C4-2B (cell line): ENCODE measurements around the gene NELFCD.

Source experiments
- H3K27ac ChIP-seq: fragments of 450-650 bp; 2 replicates; pipeline ENCODE4 v1.5.1; 2017
- ZFX ChIP-seq: fragments of 450-650 bp; IDR thresholded peaks from 2 replicates; pipeline ENCODE4 v1.6.1; 2017
- TF ChIP-seq, protein P1 (sequence below): fragments of 450-650 bp; conservative IDR thresholded peaks from 2 replicates; pipeline ENCODE4 v1.5.1; 2017; ENCODE audit warnings: mild to moderate bottlenecking

NELFCD gene

DNA sequence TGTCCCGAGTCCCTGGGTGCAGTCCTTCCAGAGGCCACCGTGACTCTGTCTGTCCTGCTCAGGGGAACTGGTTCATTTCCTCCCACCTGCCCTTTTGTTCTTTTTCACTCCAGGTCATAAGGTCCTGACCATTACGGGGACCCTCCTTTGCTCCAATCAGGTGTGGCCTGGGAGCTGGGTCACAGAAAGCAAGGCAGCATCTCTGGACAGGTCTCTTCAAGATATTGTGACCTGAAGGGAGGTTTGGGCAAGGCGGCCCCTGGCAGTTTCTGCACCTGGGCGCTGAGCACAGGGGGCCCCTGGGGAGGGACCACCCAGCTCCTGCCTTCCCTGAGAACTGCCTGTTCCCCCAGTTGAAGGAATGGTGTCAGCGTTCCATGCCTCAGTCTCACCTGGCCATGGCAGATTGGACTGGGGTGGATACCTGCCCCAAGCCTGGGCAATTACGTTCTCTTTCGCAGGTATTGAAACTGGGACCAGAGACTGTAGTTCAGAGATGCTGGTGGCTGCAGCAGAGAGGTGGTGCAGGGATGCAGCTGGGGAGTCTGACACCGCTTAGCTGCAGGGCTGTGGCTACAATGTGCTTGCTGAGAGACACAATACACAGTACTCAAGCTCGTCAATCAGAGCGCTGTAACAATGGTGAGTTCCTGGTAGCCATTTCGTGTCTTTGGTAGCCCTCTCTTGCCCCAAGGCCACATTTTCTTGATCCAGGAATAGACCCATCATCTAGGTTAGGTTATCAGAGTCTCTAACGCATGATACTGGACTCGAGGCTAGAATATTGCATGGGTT lies 15.6 kb upstream of the NELFCD start:
- no peak overlapping the region for H3K27ac ChIP-seq
- TF ChIP-seq, protein P1, sequence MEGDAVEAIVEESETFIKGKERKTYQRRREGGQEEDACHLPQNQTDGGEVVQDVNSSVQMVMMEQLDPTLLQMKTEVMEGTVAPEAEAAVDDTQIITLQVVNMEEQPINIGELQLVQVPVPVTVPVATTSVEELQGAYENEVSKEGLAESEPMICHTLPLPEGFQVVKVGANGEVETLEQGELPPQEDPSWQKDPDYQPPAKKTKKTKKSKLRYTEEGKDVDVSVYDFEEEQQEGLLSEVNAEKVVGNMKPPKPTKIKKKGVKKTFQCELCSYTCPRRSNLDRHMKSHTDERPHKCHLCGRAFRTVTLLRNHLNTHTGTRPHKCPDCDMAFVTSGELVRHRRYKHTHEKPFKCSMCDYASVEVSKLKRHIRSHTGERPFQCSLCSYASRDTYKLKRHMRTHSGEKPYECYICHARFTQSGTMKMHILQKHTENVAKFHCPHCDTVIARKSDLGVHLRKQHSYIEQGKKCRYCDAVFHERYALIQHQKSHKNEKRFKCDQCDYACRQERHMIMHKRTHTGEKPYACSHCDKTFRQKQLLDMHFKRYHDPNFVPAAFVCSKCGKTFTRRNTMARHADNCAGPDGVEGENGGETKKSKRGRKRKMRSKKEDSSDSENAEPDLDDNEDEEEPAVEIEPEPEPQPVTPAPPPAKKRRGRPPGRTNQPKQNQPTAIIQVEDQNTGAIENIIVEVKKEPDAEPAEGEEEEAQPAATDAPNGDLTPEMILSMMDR = no peak
- TF ChIP-seq ZFX = no peak

- no peak for TF ChIP-seq ZFX
- TF ChIP-seq, protein P1 = no peak
- no peak overlapping the region for H3K27ac ChIP-seq
Measured at GRCh38 chr20:58967652-58968429, 13.2 kb upstream of the NELFCD start.

DNA sequence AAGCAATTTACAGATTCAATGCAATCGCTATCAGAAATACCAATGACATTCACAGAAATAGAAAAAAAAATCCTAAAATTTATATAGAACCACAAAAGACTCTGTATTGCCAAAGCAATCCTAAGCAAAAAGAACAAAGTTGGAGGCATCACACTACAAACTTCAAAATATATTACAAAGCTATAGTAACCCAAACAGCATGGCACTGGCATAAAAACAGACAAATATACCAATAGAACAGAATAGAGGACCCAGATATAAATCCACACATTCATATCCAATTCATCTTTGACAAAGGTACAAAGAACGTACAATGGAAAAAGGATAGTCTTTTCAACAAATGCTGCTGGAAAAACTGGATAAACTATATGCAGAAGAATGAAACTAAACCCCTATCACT lies 11.6 kb upstream of the NELFCD start:
- no peak overlapping the region for H3K27ac ChIP-seq
- TF ChIP-seq, protein P1 = no peak
- TF ChIP-seq ZFX = no peak

DNA sequence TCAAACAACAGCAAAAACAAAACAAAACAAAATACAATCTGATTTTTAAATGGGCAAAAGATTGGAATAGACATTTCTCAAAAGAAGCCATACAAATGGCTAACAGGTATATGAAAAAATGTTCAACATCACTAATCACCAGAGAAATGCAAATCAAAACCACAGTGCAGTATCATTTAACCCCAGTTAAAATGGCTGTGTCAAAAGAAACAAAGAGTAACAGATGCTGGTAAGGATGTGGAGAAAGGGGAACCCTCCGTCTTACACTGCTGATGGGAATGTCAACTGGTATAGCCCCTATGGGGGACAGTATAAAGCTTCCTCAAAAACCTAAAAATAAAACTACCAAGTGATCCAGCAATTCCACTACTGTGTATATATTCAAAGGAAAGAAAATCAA lies 10.9 kb upstream of the NELFCD start:
- no peak for TF ChIP-seq ZFX
- TF ChIP-seq, protein P1 = no peak
- no peak overlapping the region for H3K27ac ChIP-seq

DNA sequence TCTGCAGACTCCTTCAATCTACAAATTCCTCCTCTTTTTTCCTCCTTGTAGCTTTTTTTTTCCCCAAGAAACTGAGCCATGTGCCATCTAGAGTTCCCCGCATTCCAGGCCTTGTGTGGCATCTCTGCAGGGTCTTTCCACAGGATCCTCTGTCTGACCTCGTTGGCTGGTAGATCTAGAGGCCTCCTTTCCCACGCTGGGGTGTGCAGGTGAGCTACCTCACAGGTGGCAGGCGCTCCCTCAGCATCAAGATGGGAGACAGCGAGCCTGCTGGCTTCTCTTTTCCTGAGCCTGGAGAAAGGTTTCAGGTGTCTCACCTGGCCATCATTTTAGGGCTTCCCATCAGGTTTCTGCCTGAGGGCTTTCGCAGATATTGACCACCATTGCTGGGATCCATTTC lies 9.6 kb upstream of the NELFCD start:
- no peak for TF ChIP-seq ZFX
- TF ChIP-seq, protein P1 = no peak
- H3K27ac ChIP-seq = no peak overlapping the region

GRCh38 chr20:58973179-58973578 lies 7.9 kb upstream of the NELFCD start:
- TF ChIP-seq ZFX = no peak
- TF ChIP-seq, protein P1 = no peak
- H3K27ac ChIP-seq = no peak overlapping the region

- no peak overlapping the region for H3K27ac ChIP-seq
- TF ChIP-seq ZFX = no peak
- TF ChIP-seq, protein P1 = no peak
Measured at GRCh38 chr20:58973866-58974265, 7.2 kb upstream of the NELFCD start.
